Activated T-cell treated with anti-CD3 and anti-CD28 coated beads for 4 hours (primary cell): ENCODE data around the gene RIPK4.

ENCODE experiments used
- DNase-seq: peaks from one replicate; pipeline ENCODE4 v3.0.0-alpha.2; 2020

RIPK4 gene

GRCh38 chr21:41752231-41752681 lies 14.6 kb downstream of the RIPK4 start:
- no peak for DNase-seq

DNA sequence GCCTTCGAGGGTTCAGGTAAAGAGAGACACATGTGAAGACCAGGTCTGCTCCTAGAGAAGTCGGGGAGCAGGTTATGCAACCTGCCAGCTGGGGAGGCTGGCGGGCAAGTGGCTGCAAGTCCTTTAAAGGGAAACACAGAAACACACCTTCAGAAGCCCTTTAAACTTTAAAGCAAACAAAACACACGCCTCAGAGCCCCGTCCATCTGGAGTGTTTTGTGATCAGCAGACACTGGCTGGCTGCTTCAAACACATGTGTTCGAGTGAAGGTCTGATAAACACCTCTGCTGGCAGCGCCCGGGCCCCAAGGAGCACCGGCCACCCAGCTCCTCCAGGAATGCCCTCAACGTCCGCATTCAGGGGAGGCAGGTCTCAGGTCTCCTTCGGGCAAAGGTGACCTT lies 15.2 kb downstream of the RIPK4 start:
- DNase-seq, result no peak

DNA sequence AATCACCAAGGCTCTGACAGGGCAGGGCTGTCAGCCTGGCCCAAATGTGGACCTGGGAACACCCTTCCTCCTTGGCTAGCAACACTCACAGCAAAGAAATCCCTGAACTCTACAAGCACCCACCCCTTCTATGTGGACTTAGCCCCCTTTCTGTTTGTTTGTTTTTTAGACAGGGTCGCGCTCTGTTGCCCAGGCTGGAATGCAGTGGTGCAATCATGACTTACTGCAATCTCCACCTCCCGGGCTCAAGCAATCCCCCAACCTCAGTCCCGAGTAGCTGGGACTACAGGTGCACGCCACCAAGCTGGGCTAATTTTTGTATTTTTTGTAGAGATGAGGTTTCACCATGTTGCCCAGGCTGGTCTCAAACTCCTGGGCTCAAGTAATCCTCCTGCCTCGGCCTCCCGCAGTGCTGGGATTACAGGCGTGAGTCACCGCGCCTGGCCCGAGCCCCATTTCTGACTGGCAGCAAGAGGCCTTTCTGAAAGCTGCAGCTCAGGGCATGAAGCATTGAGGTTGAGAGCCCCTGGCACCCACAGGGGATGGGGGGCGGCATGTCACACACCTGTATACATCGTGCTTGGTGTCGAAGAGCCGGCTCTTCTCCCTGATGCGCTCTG lies 16.2 kb downstream of the RIPK4 start:
- no peak for DNase-seq

DNA sequence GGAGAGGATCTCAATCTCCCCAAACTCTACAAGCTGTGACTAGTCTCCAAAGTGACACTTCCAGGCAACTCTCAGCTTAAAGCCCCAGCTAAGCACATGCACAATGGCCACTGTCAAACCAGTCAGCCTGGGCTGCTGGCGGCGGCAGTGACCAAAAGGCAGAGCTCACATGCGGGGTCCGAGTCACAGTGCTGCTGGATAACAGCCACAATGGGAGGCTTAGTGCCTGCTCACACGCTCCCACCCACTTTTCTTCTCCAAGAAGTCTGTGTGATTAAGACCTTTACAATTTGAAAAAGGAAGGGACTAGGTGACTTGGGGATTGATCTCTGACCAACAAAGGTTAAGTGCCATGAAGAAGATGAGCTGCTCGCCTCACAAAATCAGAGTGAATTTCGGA lies 16.8 kb downstream of the RIPK4 start:
- DNase-seq, result no peak

- no peak for DNase-seq
Measured at GRCh38 chr21:41749286-41749685, 17.6 kb downstream of the RIPK4 start.

DNA sequence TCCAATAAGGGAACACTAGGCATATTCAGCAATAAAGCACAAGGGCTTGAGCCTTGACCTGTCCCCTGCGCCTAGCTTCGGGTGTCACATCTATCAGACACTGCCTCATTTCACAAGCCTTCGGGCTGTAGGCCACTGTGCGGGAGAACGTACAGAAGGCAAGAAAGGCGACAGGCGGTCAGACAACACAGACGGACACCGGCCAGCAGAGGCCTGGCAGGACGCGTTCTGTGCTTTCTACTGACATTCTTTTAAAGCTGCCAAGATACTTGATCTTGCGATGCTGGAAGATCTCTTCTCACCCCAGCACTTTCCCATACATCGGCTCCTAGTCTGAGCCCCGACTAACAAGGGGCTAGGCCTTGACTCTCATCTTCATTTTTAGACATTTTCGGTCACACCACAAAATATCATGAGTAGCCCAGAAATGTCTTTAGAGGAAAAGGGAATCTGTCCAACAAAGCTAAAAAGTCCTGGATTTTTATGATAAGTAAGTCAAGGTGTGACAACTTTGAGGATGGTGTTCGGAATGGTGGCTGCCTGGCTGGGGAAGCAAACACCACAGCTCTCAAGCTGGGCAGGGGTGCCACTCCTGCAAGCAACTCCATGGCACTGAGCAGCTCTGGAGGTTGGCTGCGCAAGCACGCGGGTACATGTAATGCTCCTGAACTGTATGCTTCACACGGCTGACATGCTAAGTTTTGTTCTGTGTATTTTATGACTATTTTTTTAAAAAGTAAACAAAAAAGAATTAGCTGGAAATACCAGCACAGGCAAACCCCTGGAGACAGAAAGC lies 18.7 kb downstream of the RIPK4 start:
- no peak for DNase-seq

- no peak for DNase-seq
Measured at GRCh38 chr21:41746744-41747006, 20.2 kb downstream of the RIPK4 start.

GRCh38 chr21:41745971-41746743 lies 20.7 kb downstream of the RIPK4 start:
- DNase-seq, result no peak

DNA sequence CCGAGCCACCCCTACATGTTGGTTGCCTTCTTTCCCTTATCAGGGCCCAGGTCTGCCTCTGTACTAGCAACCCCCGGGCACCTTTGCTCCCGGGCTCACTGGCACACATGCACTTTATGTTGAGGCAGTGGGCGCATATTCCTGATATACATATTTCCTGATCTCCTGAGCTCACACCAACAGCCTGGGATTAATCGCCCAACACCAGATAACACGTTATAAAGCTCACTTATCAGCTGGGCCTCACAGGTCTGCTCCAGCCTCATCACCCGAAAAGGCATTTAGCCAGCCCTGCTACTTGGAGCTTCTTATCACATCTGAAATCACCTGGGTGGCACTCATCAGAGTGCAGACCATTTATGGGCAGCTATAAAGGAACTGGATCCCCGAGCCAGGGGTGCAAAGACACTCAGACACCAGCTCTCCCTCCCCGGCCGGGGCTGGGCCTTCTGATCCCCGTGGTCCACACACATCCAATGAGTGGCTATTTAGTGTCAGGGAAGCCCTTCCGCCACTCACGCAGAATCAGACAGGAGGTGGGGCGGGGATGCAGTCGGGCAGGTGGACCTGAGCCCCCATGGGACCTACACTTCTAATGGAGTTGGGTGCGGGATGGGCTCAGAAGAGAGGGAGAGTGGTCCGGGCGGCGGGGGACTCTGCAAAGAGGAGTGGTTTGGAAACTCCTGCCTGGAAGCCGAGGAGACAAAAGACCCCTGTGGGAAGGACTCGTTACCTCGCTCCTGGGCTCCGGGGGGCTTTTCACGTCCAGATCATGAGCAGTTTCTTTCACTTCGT lies 21.6 kb downstream of the RIPK4 start:
- no peak for DNase-seq

- DNase-seq, result no peak
Measured at GRCh38 chr21:41744028-41744930, 22.6 kb downstream of the RIPK4 start.

- no peak for DNase-seq
Measured at GRCh38 chr21:41743321-41744027, 23.4 kb downstream of the RIPK4 start.

DNA sequence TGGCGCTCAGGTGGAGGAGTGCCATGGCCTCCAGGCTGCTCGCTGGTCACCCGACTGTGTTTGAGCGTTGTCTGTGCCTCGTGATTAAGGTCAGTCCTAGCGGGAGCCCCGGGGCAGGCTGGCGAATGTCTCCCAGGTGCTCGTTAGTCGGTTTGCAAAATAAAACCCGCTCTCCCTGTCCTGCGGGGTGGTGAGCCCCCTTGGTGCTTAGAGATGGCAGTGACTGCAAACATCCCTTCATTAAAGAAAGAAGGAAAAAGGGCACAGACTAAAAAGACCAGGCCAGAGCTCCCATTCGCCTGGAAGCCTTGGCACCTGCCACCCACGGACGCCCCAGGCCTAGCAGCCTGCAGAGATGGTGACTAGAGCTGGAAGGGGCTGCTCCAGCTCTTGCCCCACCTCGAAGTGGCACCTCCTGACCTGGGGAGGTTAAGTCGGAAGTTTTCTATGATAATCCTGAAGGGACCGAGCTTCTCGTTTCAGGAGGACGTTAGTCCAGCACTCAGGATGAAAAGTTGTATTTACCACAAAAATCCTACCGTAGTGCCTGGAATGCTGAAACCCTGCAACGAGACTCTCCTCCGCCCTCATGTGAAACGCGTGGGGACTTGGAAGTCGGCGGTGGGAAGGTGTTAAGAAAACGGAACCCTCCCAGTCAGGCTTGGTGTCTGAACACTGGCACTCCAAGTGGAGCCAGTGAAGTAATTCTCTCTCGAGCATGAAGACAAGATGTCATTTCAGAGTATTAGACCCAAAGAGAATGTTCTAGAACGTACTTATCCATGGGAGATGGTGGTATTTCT lies 24.6 kb downstream of the RIPK4 start:
- DNase-seq, result no peak

- DNase-seq, result no peak
Measured at GRCh38 chr21:41741253-41742072, 25.4 kb downstream of the RIPK4 start.

DNA sequence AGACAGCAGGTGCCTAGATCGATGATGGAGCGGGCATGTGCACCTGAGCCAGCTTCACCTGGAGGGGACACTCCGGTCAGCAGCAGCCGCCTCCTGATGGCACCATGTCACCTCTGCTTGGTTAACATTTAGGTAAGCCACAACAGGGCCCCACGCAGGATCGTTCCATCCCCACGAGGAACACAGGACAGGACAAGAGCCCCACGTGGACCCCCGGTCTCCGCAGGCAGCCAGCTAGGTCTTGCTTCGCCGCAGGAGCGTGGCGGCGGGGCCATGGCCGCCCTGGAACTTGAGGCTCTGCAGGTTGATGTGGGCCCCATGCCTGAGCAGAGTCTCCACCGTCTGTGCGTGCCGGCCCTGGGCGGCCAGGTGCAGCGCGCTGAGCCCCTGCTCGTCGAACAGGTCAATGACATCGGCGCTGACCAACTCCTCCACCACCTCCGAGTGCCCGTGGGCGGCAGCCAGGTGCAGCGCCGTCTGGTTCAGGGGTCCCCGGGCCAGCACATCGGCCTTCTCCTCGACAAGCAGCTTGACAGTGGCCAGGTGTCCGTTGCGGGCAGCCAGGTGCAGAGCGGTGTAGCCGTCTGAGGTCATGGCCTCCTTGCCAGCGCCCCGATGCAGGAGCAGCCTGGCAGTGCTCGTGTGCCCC lies 26.1 kb downstream of the RIPK4 start:
- DNase-seq, result no peak

DNA sequence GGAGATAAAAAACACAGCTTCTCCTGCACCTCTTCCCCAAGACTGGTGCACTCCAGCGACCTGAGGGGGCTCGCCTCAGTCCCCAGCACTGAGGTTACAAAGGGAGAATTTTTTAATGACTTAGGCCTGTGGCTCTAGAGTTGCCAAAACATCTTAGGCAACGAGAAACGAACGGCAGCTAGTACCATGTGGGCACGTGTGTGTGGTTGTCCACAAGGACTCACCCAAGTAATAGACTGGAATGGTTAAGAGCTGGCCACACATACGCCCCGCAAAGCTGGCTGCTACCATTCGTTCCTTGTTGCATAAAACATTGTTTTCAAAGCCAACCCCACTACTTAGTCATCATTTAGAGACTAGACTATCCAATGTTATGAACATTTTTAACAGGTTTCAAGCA lies 26.9 kb downstream of the RIPK4 start:
- DNase-seq, result no peak

GRCh38 chr21:41739011-41739410 lies 27.8 kb downstream of the RIPK4 start:
- DNase-seq, result no peak

DNA sequence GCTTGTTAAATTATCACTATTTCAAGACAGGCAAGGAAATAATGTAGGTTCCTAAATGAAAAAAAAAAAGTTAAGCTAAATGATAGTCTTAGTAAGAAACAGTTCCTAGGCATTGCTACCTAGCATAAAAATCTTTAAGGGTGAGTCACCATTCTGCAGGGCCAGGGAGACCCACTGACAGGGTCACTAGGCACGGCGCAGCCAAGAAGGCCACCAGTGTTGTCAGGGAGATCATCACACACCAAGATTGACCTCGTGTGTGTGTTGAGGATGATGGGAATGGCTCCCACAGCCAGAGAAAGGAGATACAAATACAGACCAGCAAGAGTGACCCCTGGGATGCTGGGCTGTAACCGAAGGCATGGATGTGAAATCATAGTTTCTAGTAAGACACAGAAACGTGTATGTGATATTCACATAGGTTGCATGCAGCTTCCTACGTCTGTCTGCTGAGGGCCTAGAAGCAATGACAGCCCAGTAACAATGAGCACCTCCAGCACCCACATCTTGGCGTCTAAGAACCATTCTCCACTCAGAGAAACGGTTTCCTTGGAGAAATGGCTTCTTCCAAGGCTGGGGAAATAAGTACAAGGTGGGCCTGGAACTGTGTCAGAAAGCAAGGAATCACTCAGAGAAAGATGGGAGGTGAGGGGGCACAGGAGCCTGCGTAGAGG lies 29.1 kb downstream of the RIPK4 start:
- no peak for DNase-seq

- no peak for DNase-seq
Measured at GRCh38 chr21:41736423-41736822, 30.4 kb downstream of the RIPK4 start.
